Trophoblast cell (in vitro differentiated cells and primary cell): ENCODE measurements around the gene HOXD8.

Source experiments
- DNase-seq, 2 donors: peaks; one replicate each; pipeline ENCODE4 v3.0.0-alpha.2; 2016
- H2AFZ ChIP-seq: 2 replicates; pipeline ENCODE4 v1.6.1; 2013; ENCODE audit warnings: low read length, moderate library complexity, mild to moderate bottlenecking; ENCODE audit not compliant: insufficient read depth, poor library complexity
- H2AK5ac ChIP-seq: 2 replicates; pipeline ENCODE4 v1.6.1; 2013; ENCODE audit warnings: mild to moderate bottlenecking, low read length
- H2BK120ac ChIP-seq: 2 replicates; pipeline ENCODE4 v1.6.1; 2013; ENCODE audit warnings: low read length, mild to moderate bottlenecking, moderate library complexity; ENCODE audit not compliant: insufficient read depth, poor library complexity
- H2BK12ac ChIP-seq: 2 replicates; pipeline ENCODE4 v1.6.1; 2013; ENCODE audit warnings: mild to moderate bottlenecking, low read length, moderate library complexity
- H2BK5ac ChIP-seq: 2 replicates; pipeline ENCODE4 v1.6.1; 2013; ENCODE audit warnings: low read length, low read depth, moderate library complexity, mild to moderate bottlenecking; ENCODE audit not compliant: poor library complexity
- H3K14ac ChIP-seq: 2 replicates; pipeline ENCODE4 v1.6.1; 2013; ENCODE audit warnings: mild to moderate bottlenecking, low read length
- H3K18ac ChIP-seq: 2 replicates; pipeline ENCODE4 v1.6.1; 2013; ENCODE audit warnings: mild to moderate bottlenecking, low read length
- H3K23ac ChIP-seq: 2 replicates; pipeline ENCODE4 v1.6.1; 2013; ENCODE audit warnings: low read length
- H3K27ac ChIP-seq: 2 replicates; pipeline ENCODE4 v1.5.1; 2013; ENCODE audit warnings: low read depth, mild to moderate bottlenecking, inconsistent platforms, low read length, moderate library complexity
- H3K27me3 ChIP-seq: 2 replicates; pipeline ENCODE4 v1.6.1; 2013; ENCODE audit warnings: inconsistent platforms, mild to moderate bottlenecking, low read length, moderate library complexity; ENCODE audit not compliant: insufficient read depth
- H3K36me3 ChIP-seq, 2 experiments: 1 replicate in 1 of 2; 2 replicates in 1 of 2; pipeline ENCODE4 v1.6.1; 2013; ENCODE audit warnings: low read length in 2 of 2, mild to moderate bottlenecking in 2 of 2, moderate library complexity in 1 of 2; ENCODE audit not compliant: insufficient read depth in 2 of 2, control insufficient read depth in 1 of 2
- H3K4ac ChIP-seq: 2 replicates; pipeline ENCODE4 v1.6.1; 2013; ENCODE audit warnings: low read depth, mild to moderate bottlenecking, low read length, moderate library complexity
- H3K4me1 ChIP-seq, 2 experiments: 1 replicate in 1 of 2; 2 replicates in 1 of 2; pipeline ENCODE4 v1.6.1; 2013; ENCODE audit warnings: low read length in 2 of 2, mild to moderate bottlenecking in 2 of 2, moderate library complexity in 1 of 2; ENCODE audit not compliant: insufficient read depth in 2 of 2, control insufficient read depth in 1 of 2
- H3K4me2 ChIP-seq: 2 replicates; pipeline ENCODE4 v1.6.1; 2013; ENCODE audit warnings: inconsistent platforms, mild to moderate bottlenecking, low read length, moderate library complexity
- H3K4me3 ChIP-seq: 2 replicates; pipeline ENCODE4 v1.5.1; 2013; ENCODE audit warnings: mild to moderate bottlenecking, low read depth, low read length, inconsistent platforms
- H3K79me1 ChIP-seq: one replicate; pipeline ENCODE4 v1.6.1; 2013; ENCODE audit warnings: low read length
- H3K79me2 ChIP-seq: 2 replicates; pipeline ENCODE4 v1.6.1; 2013; ENCODE audit warnings: low read length, mild to moderate bottlenecking; ENCODE audit not compliant: control insufficient read depth, insufficient read depth, poor library complexity
- H3K9ac ChIP-seq: 2 replicates; pipeline ENCODE4 v1.6.1; 2013; ENCODE audit warnings: mild to moderate bottlenecking, low read length
- H3K9me3 ChIP-seq: 2 replicates; pipeline ENCODE4 v1.6.1; 2013; ENCODE audit warnings: low read depth, mild to moderate bottlenecking, control low read depth, inconsistent platforms, low read length; ENCODE audit not compliant: insufficient read depth
- H4K12ac ChIP-seq: 2 replicates; pipeline ENCODE4 v1.6.1; 2013; ENCODE audit warnings: low read depth, mild to moderate bottlenecking, low read length, moderate library complexity
- H4K8ac ChIP-seq: 2 replicates; pipeline ENCODE4 v1.6.1; 2013; ENCODE audit warnings: low read depth, mild to moderate bottlenecking, low read length, moderate library complexity
- H4K91ac ChIP-seq: one replicate; pipeline ENCODE4 v1.6.1; 2013; ENCODE audit warnings: low read depth, mild to moderate bottlenecking, low read length, moderate library complexity
- WGBS: extraction: QIAGEN DNeasy Blood & Tissue Kit; methylation state at CpG from one replicate; pipeline ENCODE4 v1.1.7; 2013; ENCODE audit warnings: missing lambda C conversion rate; ENCODE audit not compliant: insufficient read length, insufficient coverage; ENCODE audit errors: extremely low coverage; 5-methylcytosine and 5-hydroxymethylcytosine counted together

The HOXD8 gene

DNA sequence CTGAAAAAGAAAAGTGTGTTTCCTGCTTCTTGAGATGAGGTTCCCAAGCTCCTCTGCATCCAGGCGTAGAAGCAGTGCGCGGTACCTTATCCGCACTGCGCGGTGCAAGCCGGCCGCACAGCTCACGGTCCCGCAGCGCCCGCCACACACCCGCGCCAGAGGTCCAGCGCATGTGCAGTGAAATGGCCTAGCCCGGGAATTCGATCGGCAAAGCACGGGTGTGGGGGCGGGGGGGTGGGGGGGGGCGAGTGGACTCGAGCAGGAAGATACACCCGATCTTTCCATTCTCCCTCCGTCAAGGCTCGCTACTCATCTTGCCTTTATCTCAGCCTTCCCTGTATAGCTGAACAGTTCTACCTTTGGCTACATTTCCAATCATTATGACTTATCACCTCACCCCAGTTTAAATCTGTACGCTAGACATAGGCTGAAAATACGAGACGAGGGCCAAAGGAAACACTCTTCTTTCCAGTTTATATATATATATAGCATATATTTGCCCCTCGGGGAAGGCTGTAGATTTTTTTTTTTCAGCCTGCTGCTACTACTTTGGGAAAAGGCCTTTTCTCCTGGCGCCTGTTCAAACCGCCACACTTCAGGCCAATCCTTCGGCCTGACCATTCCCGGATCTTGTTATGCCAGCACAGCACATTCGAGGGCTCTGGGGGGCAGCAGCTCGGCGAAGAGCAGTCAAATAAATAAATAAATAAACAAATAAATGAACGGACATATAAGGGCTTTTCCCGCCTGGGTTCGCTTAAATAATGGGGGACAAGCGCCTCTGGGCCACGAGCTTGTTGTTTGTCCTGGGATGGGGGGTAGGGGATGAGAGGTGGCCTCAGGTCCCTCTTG, 10.4 kb downstream of the HOXD8 start:
- Histone ChIP-seq H3K23ac (no peak overlapping the region), H3K4me1 (peaks cover 5 to 6% of the 10 kb centered on the region in 2 experiments), H3K9me3 (peaks cover 8% of the 10 kb centered on the region), H4K12ac (no peak overlapping the region), H3K79me2 (no peaks in the 10 kb centered on the region), H3K27me3 (peaks cover 53% of the 10 kb centered on the region), H2BK12ac (no peak overlapping the region), H2AK5ac (no peak overlapping the region), H2AFZ (peak overlapping the region; percentile 65), H4K91ac (no peak overlapping the region), H3K14ac (no peak overlapping the region), H2BK5ac (no peak overlapping the region), H3K9ac (no peak overlapping the region), H3K36me3 (no peaks in the 10 kb centered on the region), H3K27ac (no peak overlapping the region), H3K4ac (no peak overlapping the region), H3K79me1 (peaks cover 2% of the 10 kb centered on the region), H3K4me2 (peak overlapping the region; percentile 75), H2BK120ac (no peak overlapping the region), H4K8ac (peak overlapping the region; percentile 25), H3K18ac (no peak overlapping the region), H3K4me3 (no peak overlapping the region)
- no peak for DNase-seq
- no CpG with 5 or more reads among the region's 41 CpGs for WGBS

- peak overlapping the region; percentile 65 for H2AFZ ChIP-seq
- peaks cover 7% of the 10 kb centered on the region for H3K9me3 ChIP-seq
- H3K4ac ChIP-seq, result no peak overlapping the region
- H3K18ac ChIP-seq, result peak overlapping the region; percentile 16
- no peak overlapping the region for H3K9ac ChIP-seq
- no peak overlapping the region for H2BK5ac ChIP-seq
- no peak overlapping the region for H2BK12ac ChIP-seq
- peak overlapping the region; percentile 65 for H4K12ac ChIP-seq
- peaks cover 52% of the 10 kb centered on the region for H3K27me3 ChIP-seq
- H3K4me2 ChIP-seq, result peak overlapping the region; percentile 75
- H3K27ac ChIP-seq, result no peak overlapping the region
- H3K4me3 ChIP-seq, result peak overlapping the region; percentile 53
- peak overlapping the region; percentile 15 for H4K91ac ChIP-seq
- WGBS, result no CpG with 5 or more reads among the region's 48 CpGs
- no peak overlapping the region for H3K23ac ChIP-seq
- H3K36me3 ChIP-seq, result no peaks in the 10 kb centered on the region
- DNase-seq, result peak; percentile 51 to 79
- peak overlapping the region; percentile 25 for H4K8ac ChIP-seq
- H3K79me2 ChIP-seq, result no peaks in the 10 kb centered on the region
- H3K14ac ChIP-seq, result peak overlapping the region; percentile 18
- H3K4me1 ChIP-seq, result peaks cover 5 to 6% of the 10 kb centered on the region in 2 experiments
- peaks cover 2% of the 10 kb centered on the region for H3K79me1 ChIP-seq
- H2AK5ac ChIP-seq, result no peak overlapping the region
- no peak overlapping the region for H2BK120ac ChIP-seq
These were observed 11.2 kb downstream of the HOXD8 start for GRCh38 chr2:176140513-176141317.

GRCh38 chr2:176142281-176142680, 12.8 kb downstream of the HOXD8 start:
- H3K4me3 ChIP-seq, result no peak overlapping the region
- H3K14ac ChIP-seq, result no peak overlapping the region
- no peak overlapping the region for H2BK5ac ChIP-seq
- H4K12ac ChIP-seq, result no peak overlapping the region
- H3K9me3 ChIP-seq, result peaks cover 3% of the 10 kb centered on the region
- no peak overlapping the region for H4K91ac ChIP-seq
- H3K4ac ChIP-seq, result no peak overlapping the region
- H3K4me1 ChIP-seq, result peaks cover 0 to 6% of the 10 kb centered on the region in 2 experiments
- H3K23ac ChIP-seq, result no peak overlapping the region
- H3K18ac ChIP-seq, result no peak overlapping the region
- H3K9ac ChIP-seq, result no peak overlapping the region
- H3K36me3 ChIP-seq, result no peaks in the 10 kb centered on the region
- H3K27ac ChIP-seq, result no peak overlapping the region
- no peak overlapping the region for H2BK12ac ChIP-seq
- H2AK5ac ChIP-seq, result no peak overlapping the region
- H4K8ac ChIP-seq, result no peak overlapping the region
- H3K27me3 ChIP-seq, result peaks cover 52% of the 10 kb centered on the region
- no peak overlapping the region for H2AFZ ChIP-seq
- peaks cover 2% of the 10 kb centered on the region for H3K79me1 ChIP-seq
- whole genome bisulfite sequencing, result no CpG with 5 or more reads among the region's 2 CpGs
- no peaks in the 10 kb centered on the region for H3K79me2 ChIP-seq
- H3K4me2 ChIP-seq, result no peak overlapping the region
- H2BK120ac ChIP-seq, result no peak overlapping the region
- DNase-seq, result no peak

DNA sequence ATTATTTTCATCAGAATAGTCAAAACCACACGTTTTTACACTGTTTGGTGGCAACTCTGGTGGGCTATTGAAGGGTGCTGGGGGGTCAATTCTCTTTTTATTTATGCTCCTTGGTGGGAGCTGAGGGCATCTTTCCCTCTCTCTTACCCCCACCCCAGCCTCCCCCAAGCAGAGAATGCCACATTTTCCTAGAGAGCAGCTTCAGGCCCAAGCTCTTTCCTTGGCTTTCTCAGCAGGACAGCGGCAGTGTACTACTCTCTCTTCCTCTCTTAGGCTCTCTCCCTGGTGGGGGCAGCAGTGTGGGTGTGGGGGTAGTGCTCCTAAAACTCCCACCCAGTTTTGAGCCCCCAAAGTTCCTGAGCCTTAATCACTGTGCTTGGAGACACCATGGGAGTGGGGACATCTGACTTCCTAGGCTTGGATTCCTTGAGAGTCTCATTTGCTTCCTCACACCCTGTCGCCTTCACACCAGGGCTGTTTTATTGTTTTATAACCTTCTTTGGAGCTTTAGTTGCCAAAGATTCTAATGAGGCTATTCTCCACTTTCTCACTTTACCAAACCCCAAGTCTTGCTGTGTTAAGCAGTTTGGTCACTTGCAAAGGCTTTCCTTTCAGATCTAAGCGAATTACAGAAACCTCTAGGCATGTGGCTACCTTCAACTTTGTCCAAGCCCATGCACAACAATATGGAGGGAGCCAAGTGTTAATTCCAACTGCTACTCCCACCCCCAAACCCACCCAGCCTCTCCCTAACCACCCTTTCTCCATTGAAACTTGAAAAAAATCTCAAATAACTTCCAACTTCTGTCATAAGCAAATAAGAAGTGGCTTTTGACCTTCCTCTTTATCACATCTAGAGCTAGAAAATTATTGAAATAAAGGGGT, 15.8 kb downstream of the HOXD8 start:
- no CpG with 5 or more reads among the region's 4 CpGs for WGBS
- Histone ChIP-seq H3K4ac (no peak overlapping the region), H3K27ac (no peak overlapping the region), H3K27me3 (peaks cover 67% of the 10 kb centered on the region), H4K12ac (no peak overlapping the region), H3K9ac (no peak overlapping the region), H3K9me3 (peaks cover 7% of the 10 kb centered on the region), H2AK5ac (no peak overlapping the region), H3K23ac (peak overlapping the region; percentile 7), H2BK120ac (no peak overlapping the region), H3K36me3 (no peaks in the 10 kb centered on the region), H3K79me1 (peaks cover 2% of the 10 kb centered on the region), H2BK12ac (no peak overlapping the region), H4K8ac (no peak overlapping the region), H2BK5ac (no peak overlapping the region), H3K79me2 (no peaks in the 10 kb centered on the region), H3K4me1 (peaks cover 0 to 4% of the 10 kb centered on the region in 2 experiments), H3K4me2 (no peak overlapping the region), H2AFZ (no peak overlapping the region), H3K18ac (no peak overlapping the region), H4K91ac (no peak overlapping the region), H3K14ac (no peak overlapping the region), H3K4me3 (no peak overlapping the region)
- DNase-seq, result no peak
